ENCODE measurements around the gene FRY.

- TF ChIP-seq CTCF (IDR thresholded peaks at IDR 0.05 in 8 of 11, conservative IDR thresholded peaks at IDR 0.05 in 3 of 11) (no peak), POLR2AphosphoS5 (IDR thresholded peaks at IDR 0.05) (no peak)
Observed at GRCh38 chr13:32299893-32300292, 268.3 kb downstream of the FRY start.
